ENCODE data around the gene TMEM203.

TMEM203 gene

GRCh38 chr9:137193771-137194170 lies 11.7 kb downstream of the TMEM203 start:
- DNase-seq, result no peak

- DNase-seq, result no peak
These were observed 12.6 kb downstream of the TMEM203 start for GRCh38 chr9:137192859-137193258.

- DNase-seq, result no peak
These were observed 13.0 kb downstream of the TMEM203 start for GRCh38 chr9:137192448-137192780.

- no peak for DNase-seq
These were observed 13.6 kb downstream of the TMEM203 start for GRCh38 chr9:137191691-137192447.

GRCh38 chr9:137191245-137191644 lies 14.2 kb downstream of the TMEM203 start:
- DNase-seq, result no peak

GRCh38 chr9:137190315-137190856 lies 15.1 kb downstream of the TMEM203 start:
- no peak for DNase-seq

- no peak for DNase-seq
These were observed 15.9 kb downstream of the TMEM203 start for GRCh38 chr9:137189297-137190295.

GRCh38 chr9:137188490-137189296 lies 16.8 kb downstream of the TMEM203 start, which contains the start of the genes ANAPC2 and SSNA1:
TSS of gene ANAPC2 (minus strand) at chr9:137188560. CDS start at chr9:137188532, 28 bp downstream.
TSS of gene SSNA1 (plus strand) at chr9:137188676. CDS start at chr9:137188727, 51 bp downstream.
- DNase-seq, result peak; percentile 96

GRCh38 chr9:137188086-137188489 lies 17.4 kb downstream of the TMEM203 start:
- no peak for DNase-seq

- DNase-seq, result no peak
These were observed 18.1 kb downstream of the TMEM203 start for GRCh38 chr9:137187386-137187785.

- DNase-seq, result no peak
These were observed 19.1 kb downstream of the TMEM203 start for GRCh38 chr9:137186385-137186784.

- no peak for DNase-seq
These were observed 19.5 kb downstream of the TMEM203 start for GRCh38 chr9:137185921-137186320.

GRCh38 chr9:137184881-137185660 lies 20.4 kb downstream of the TMEM203 start:
- DNase-seq, result no peak

- DNase-seq, result no peak
These were observed 21.4 kb downstream of the TMEM203 start for GRCh38 chr9:137183980-137184595.

- no peak for DNase-seq
These were observed 22.6 kb downstream of the TMEM203 start for GRCh38 chr9:137182836-137183235.

- no peak for DNase-seq
These were observed 23.8 kb downstream of the TMEM203 start for GRCh38 chr9:137181680-137182079.

- DNase-seq, result no peak
These were observed 25.0 kb downstream of the TMEM203 start for GRCh38 chr9:137180491-137180890.

- DNase-seq, result no peak
These were observed 25.7 kb downstream of the TMEM203 start for GRCh38 chr9:137179761-137180160.

- DNase-seq, result no peak
These were observed 26.4 kb downstream of the TMEM203 start for GRCh38 chr9:137178939-137179630.

GRCh38 chr9:137178201-137178938 lies 27.1 kb downstream of the TMEM203 start:
- DNase-seq, result no peak

Measured in right forelimb (tissue), 1 donor.